ENCODE data around the gene SPON1.

- TF ChIP-seq, protein P1, sequence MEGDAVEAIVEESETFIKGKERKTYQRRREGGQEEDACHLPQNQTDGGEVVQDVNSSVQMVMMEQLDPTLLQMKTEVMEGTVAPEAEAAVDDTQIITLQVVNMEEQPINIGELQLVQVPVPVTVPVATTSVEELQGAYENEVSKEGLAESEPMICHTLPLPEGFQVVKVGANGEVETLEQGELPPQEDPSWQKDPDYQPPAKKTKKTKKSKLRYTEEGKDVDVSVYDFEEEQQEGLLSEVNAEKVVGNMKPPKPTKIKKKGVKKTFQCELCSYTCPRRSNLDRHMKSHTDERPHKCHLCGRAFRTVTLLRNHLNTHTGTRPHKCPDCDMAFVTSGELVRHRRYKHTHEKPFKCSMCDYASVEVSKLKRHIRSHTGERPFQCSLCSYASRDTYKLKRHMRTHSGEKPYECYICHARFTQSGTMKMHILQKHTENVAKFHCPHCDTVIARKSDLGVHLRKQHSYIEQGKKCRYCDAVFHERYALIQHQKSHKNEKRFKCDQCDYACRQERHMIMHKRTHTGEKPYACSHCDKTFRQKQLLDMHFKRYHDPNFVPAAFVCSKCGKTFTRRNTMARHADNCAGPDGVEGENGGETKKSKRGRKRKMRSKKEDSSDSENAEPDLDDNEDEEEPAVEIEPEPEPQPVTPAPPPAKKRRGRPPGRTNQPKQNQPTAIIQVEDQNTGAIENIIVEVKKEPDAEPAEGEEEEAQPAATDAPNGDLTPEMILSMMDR (IDR thresholded peaks at IDR 0.05 in 2 of 3, conservative IDR thresholded peaks at IDR 0.05 in 1 of 3; ENCODE audit: control insufficient read depth in 2 of 3, extremely low read depth in 1 of 3, insufficient read depth in 1 of 3, low read depth in 3 of 3, low read length in 3 of 3), result no peak
- TF ChIP-seq CEBPZ (IDR thresholded peaks at IDR 0.05; ENCODE audit: low read depth, low read length), result no peak
- TF ChIP-seq CBX5 (IDR thresholded peaks at IDR 0.05; ENCODE audit: low read depth), result no peak
- no peak for TF ChIP-seq ZNF274 (IDR thresholded peaks at IDR 0.05; ENCODE audit: insufficient read depth, insufficient read length)
- no peak for TF ChIP-seq POLR2AphosphoS5 (IDR thresholded peaks at IDR 0.05; ENCODE audit: low read length)
- TF ChIP-seq RBBP5 (conservative IDR thresholded peaks at IDR 0.05), result no peak
- no peak for TF ChIP-seq SIN3A (IDR thresholded peaks at IDR 0.05; ENCODE audit: low read depth, low read length)
- no peak for TF ChIP-seq SUZ12 (IDR thresholded peaks at IDR 0.05; ENCODE audit: unreplicated experiment)
- TF ChIP-seq MAX (IDR thresholded peaks at IDR 0.05; ENCODE audit: low read depth, low read length), result no peak
- no peak for TF ChIP-seq SIX5 (IDR thresholded peaks at IDR 0.05; ENCODE audit: low read depth, low read length, severe bottlenecking)
These were observed 17.6 kb upstream of the SPON1 start for GRCh38 chr11:13944911-13945425.
